Measurements from ENCODE around the gene SNTA1. TPM values are rescaled to one million over a fixed set of nuclear protein-coding genes. Genes with fewer than 3 reads are reported as not detected.

The SNTA1 gene
- total and polyA plus RNA-seq, 9 of the 15 experiments (the other 6 are each of a cell fraction or from before 2014, with no cell fraction given) = 1.2 to 40.8 (median 20.3) TPM

DNA sequence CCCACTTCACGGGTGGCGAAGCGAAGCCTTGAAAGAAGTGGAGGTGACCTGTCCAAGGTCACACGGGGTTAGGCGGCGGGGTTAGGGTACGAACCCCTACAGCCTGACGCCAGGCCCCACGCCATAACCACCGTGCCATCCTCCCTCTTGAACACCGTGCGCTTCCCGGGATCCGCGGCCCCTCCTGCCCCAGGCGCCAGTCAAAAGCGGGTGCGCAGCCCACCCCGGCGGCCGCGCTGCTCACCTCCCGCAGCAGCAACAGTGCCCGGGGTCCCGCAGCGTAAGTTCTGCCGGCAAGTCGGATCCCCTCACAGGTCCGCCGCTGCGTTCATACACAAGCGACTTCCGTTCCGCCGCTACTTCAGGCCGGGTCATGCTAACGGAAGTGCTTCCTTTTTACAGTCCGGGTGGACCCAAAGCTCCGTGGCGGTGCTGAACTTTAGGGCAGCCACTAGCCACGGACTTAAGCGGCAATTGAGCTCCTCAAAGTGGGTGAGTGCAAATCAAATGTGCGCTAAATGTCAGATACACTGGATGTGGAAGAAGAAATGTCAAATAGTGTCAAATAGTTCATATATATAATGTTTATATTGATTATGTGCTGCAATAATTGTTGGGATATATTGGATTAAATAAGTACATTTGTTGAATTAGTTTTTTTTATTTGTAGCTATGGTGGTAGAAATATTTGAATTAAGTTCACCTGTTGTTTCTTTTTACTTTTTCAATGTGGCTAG lies 42.2 kb downstream of the SNTA1 start, which contains the start of gene CDK5RAP1 (continued):
- TF ChIP-seq, protein P1, sequence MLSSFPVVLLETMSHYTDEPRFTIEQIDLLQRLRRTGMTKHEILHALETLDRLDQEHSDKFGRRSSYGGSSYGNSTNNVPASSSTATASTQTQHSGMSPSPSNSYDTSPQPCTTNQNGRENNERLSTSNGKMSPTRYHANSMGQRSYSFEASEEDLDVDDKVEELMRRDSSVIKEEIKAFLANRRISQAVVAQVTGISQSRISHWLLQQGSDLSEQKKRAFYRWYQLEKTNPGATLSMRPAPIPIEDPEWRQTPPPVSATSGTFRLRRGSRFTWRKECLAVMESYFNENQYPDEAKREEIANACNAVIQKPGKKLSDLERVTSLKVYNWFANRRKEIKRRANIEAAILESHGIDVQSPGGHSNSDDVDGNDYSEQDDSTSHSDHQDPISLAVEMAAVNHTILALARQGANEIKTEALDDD (IDR thresholded peaks at IDR 0.05) = no peak
- TF ChIP-seq RFX7 (CRISPR knock-in tag; IDR thresholded peaks at IDR 0.05) (no peak), ARID1B (IDR thresholded peaks at IDR 0.05) (peak; percentile 28; the same call in 1 of the 2 replicates), TAL1 (IDR thresholded peaks at IDR 0.05) (no peak), CAMTA2 (CRISPR knock-in tag; conservative IDR thresholded peaks at IDR 0.05) (no peak), TEAD1 (CRISPR knock-in tag; IDR thresholded peaks at IDR 0.05) (peak in 1 of 2 experiments; percentile 60; a peak in 1 of 4 replicates), KDM5B (IDR thresholded peaks at IDR 0.05; ENCODE audit: insufficient replicate concordance, low read depth, low read length) (peak; percentile 83), POLR2B (IDR thresholded peaks at IDR 0.05; ENCODE audit: low read depth, partially characterized antibody) (peak; percentile 72), GTF2E2 (tag; IDR thresholded peaks at IDR 0.05) (0 out of 2 replicates have a peak, but pooled peaks have one; percentile 53), BCOR (IDR thresholded peaks at IDR 0.05) (peak; percentile 68), ZEB2 (IDR thresholded peaks at IDR 0.05) (peak; percentile 97), RAD51 (IDR thresholded peaks at IDR 0.05; ENCODE audit: borderline replicate concordance, low read depth) (no peak), TEAD4 (IDR thresholded peaks at IDR 0.05; ENCODE audit: low read length) (peak; percentile 38), TEAD4 (CRISPR knock-in tag; IDR thresholded peaks at IDR 0.05; ENCODE audit: borderline replicate concordance) (no peak)
- TF ChIP-seq, protein P2, sequence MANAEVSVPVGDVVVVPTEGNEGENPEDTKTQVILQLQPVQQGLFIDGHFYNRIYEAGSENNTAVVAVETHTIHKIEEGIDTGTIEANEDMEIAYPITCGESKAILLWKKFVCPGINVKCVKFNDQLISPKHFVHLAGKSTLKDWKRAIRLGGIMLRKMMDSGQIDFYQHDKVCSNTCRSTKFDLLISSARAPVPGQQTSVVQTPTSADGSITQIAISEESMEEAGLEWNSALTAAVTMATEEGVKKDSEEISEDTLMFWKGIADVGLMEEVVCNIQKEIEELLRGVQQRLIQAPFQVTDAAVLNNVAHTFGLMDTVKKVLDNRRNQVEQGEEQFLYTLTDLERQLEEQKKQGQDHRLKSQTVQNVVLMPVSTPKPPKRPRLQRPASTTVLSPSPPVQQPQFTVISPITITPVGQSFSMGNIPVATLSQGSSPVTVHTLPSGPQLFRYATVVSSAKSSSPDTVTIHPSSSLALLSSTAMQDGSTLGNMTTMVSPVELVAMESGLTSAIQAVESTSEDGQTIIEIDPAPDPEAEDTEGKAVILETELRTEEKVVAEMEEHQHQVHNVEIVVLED (CRISPR knock-in tag; IDR thresholded peaks at IDR 0.05) = peak; percentile 46; the same call in 1 of the 2 replicates
- TF ChIP-seq, protein P3, sequence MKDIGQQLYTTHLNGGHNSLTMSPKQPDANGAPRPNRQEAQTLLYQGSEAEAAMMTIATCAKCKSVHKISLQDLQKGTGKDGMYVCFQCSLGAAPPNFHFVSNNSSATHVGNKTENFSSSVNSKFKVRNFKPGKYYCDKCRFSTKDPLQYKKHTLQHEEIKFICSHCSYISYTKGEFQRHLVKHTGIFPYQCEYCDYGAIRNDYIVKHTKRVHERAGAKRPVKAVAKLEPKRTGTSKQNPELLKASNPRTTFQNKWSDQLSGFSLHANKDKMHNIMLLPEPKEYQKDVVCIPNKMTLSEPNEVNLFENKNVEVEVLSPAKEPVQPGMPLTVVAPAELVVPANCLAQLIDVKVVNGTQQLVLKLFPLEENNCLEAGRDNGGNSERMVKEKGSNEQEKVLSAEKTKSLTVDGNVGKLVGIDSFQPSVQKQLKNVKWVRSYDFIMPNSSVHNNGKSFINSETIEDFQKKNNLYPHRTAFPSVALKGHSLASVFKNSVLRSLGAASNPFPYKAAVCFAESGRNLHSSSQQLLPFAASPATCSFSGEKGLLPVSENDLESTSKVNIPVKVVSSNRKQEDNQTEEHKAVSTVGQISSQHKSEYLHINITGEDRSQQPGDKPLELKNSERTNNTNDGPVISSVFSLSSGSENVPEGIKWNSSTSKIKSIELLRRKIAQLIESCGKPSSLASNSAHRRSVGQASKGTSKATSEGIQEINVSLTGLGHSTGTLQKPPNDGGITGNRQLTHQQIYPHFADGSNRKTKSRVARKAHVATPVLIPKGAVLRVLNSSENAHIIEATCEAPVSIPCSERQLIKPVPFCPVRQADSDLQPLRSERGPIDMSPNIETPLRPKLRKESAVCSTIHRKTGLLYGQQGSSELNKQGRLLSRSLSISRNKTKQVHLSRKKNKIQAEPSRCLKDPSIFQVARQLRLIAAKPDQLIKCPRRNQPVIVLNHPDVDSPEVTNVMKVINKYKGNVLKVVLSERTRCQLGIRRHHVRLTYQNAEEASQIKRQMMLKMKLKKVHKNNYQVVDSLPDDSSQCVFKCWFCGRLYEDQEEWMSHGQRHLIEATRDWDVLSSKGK (CRISPR knock-in tag; IDR thresholded peaks at IDR 0.05) = no peak
- TF ChIP-seq, protein P4, sequence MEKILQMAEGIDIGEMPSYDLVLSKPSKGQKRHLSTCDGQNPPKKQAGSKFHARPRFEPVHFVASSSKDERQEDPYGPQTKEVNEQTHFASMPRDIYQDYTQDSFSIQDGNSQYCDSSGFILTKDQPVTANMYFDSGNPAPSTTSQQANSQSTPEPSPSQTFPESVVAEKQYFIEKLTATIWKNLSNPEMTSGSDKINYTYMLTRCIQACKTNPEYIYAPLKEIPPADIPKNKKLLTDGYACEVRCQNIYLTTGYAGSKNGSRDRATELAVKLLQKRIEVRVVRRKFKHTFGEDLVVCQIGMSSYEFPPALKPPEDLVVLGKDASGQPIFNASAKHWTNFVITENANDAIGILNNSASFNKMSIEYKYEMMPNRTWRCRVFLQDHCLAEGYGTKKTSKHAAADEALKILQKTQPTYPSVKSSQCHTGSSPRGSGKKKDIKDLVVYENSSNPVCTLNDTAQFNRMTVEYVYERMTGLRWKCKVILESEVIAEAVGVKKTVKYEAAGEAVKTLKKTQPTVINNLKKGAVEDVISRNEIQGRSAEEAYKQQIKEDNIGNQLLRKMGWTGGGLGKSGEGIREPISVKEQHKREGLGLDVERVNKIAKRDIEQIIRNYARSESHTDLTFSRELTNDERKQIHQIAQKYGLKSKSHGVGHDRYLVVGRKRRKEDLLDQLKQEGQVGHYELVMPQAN (IDR thresholded peaks at IDR 0.05; ENCODE audit: borderline replicate concordance) = peak; percentile 87
- TF ChIP-seq, protein P5, sequence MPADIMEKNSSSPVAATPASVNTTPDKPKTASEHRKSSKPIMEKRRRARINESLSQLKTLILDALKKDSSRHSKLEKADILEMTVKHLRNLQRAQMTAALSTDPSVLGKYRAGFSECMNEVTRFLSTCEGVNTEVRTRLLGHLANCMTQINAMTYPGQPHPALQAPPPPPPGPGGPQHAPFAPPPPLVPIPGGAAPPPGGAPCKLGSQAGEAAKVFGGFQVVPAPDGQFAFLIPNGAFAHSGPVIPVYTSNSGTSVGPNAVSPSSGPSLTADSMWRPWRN (IDR thresholded peaks at IDR 0.05; ENCODE audit: low read depth) = no peak
